Measurements from ENCODE around the gene MOB1B.

DNA sequence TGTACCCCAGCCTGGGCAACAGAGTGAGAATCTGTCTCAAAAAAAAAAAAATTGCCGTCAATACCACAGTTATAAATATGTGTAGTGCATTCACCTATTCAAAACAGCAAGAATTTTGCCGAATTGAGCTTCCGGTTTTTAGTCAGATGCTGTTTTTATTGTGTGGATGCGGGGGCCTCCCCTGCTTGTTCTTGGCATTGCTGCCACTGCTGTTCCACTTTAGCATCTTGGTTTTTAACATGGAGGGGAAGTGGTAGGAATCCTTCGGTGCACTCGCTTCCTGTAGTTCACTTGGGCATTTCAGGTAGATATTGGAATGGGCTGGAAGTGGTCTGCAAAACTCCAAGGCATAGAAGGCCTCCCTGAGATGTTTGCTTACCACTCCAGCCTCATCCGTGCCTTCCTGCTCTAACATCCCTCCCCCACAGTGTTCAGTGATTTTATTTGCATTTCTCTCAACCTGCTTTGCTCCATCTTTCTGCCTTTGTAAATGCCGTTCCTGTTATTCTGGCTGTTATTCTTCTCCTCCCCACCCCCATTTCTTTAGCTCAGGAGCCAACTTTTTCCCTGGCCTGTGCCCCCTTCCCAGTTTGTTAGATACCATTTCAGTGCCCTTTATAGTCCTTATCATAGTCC, 25.5 kb downstream of the MOB1B start:
- TF ChIP-seq, protein P1, sequence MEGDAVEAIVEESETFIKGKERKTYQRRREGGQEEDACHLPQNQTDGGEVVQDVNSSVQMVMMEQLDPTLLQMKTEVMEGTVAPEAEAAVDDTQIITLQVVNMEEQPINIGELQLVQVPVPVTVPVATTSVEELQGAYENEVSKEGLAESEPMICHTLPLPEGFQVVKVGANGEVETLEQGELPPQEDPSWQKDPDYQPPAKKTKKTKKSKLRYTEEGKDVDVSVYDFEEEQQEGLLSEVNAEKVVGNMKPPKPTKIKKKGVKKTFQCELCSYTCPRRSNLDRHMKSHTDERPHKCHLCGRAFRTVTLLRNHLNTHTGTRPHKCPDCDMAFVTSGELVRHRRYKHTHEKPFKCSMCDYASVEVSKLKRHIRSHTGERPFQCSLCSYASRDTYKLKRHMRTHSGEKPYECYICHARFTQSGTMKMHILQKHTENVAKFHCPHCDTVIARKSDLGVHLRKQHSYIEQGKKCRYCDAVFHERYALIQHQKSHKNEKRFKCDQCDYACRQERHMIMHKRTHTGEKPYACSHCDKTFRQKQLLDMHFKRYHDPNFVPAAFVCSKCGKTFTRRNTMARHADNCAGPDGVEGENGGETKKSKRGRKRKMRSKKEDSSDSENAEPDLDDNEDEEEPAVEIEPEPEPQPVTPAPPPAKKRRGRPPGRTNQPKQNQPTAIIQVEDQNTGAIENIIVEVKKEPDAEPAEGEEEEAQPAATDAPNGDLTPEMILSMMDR (IDR thresholded peaks at IDR 0.05; ENCODE audit: low read length), result no peak
- no peak for TF ChIP-seq EZH2 (optimal IDR thresholded peaks at IDR 0.05; ENCODE audit: low read depth, low read length)

Measured in MM.1S (cell line).